Endothelial cell of umbilical vein (primary cell): ENCODE results near the gene ITGA11. TPM values are rescaled to one million over a fixed set of nuclear protein-coding genes. Genes with fewer than 3 reads are reported as not detected.

Experiments
- BruUV-seq: library from RNA; stranded (reverse); fragments of 400-500 nt; replicated peaks from 2 replicates; lab custom pipeline; 2021; lab: Mats Ljungman, UMichigan
- CTCF ChIA-PET: fragments of 300-600, 350-600 bp; sonication (Branson Sonifier 250); formaldehyde crosslinking; loops from one replicate; lab custom pipeline; 2021; ENCODE audit warnings: antibody characterized with exemption, inconsistent platforms; lab: Charles Lee
- POLR2A ChIA-PET: fragments of 300-600, 350-600 bp; sonication (Branson Sonifier 250); formaldehyde crosslinking; loops from one replicate; lab custom pipeline; 2021; ENCODE audit warnings: antibody characterized with exemption, inconsistent platforms; lab: Charles Lee
- DNase-seq: peaks from one replicate; pipeline ENCODE4 v3.0.0-alpha.2; 2011; ENCODE audit warnings: low read depth, low spot score
- FAIRE-seq: peaks from 2 replicates; lab custom pipeline; 2011; peaks lifted over from hg19 to GRCh38; lab: Jason Lieb, UNC
- H2AFZ ChIP-seq: 2 replicates; pipeline ENCODE4 v1.6.0; 2012; ENCODE audit warnings: low read depth, low read length, control low read depth, inconsistent platforms
- H3K27ac ChIP-seq: 2 replicates; pipeline ENCODE4 v1.5.1; 2011; ENCODE audit warnings: low read depth, mild to moderate bottlenecking, control low read depth, low read length, moderate library complexity; ENCODE audit not compliant: insufficient read depth
- H3K27me3 ChIP-seq, 2 experiments: 2 replicates each; pipeline versions ENCODE4 v1.6.0 to v1.6.1; 2011; ENCODE audit warnings: low read length in 2 of 2, mixed read lengths in 1 of 2; ENCODE audit not compliant: control insufficient read depth in 2 of 2, insufficient read depth in 2 of 2
- H3K36me3 ChIP-seq, 2 experiments: 2 replicates in 1 of 2; 3 replicates in 1 of 2; pipeline ENCODE4 v1.5.1; 2011; ENCODE audit warnings: low read length in 2 of 2, mild to moderate bottlenecking in 1 of 2, moderate library complexity in 1 of 2; ENCODE audit not compliant: control insufficient read depth in 2 of 2, insufficient read depth in 2 of 2; ENCODE audit errors: extremely low read depth in 1 of 2
- H3K4me1 ChIP-seq: 3 replicates; pipeline ENCODE4 v1.5.1; 2011; ENCODE audit warnings: mild to moderate bottlenecking, low read length; ENCODE audit not compliant: control insufficient read depth, insufficient read depth; ENCODE audit errors: extremely low read depth
- H3K4me2 ChIP-seq: 2 replicates; pipeline ENCODE4 v1.6.1; 2011; ENCODE audit warnings: low read length, control low read depth, mixed read lengths; ENCODE audit not compliant: insufficient read depth
- H3K4me3 ChIP-seq, 3 experiments: fragments of 200-600 bp in 1 of 3; sonication (generic), shearing (Covaris generic) in 1 of 3; replicated peaks in 1 of 3; 2 replicates each; pipeline ENCODE4 v1.5.1; 2011 to 2016; ENCODE audit warnings: control low read depth in 3 of 3, low read length in 3 of 3, mild to moderate bottlenecking in 2 of 3, inconsistent platforms in 1 of 3, low read depth in 1 of 3, moderate library complexity in 1 of 3; ENCODE audit not compliant: insufficient read depth in 1 of 3
- H3K79me2 ChIP-seq: 2 replicates; pipeline ENCODE4 v1.6.0; 2012; ENCODE audit warnings: low read length, inconsistent platforms; ENCODE audit not compliant: control insufficient read depth, insufficient read depth
- H3K9ac ChIP-seq: replicated peaks from 2 replicates; pipeline ENCODE3; 2011; ENCODE audit warnings: low read length, control low read depth; ENCODE audit not compliant: insufficient read depth; ENCODE audit errors: extremely low read depth
- H3K9me1 ChIP-seq: replicated peaks from 3 replicates; pipeline ENCODE4 v1.6.0; 2011; ENCODE audit warnings: mild to moderate bottlenecking, low read length; ENCODE audit not compliant: control insufficient read depth, insufficient read depth; ENCODE audit errors: extremely low read depth
- H3K9me3 ChIP-seq: replicated peaks from 2 replicates; pipeline ENCODE4 v1.5.1; 2012; ENCODE audit warnings: low read length, inconsistent platforms; ENCODE audit not compliant: control insufficient read depth, insufficient read depth
- H4K20me1 ChIP-seq: replicated peaks from 2 replicates; pipeline ENCODE3; 2011; ENCODE audit warnings: mild to moderate bottlenecking, low read length; ENCODE audit not compliant: control insufficient read depth, insufficient read depth; ENCODE audit errors: extremely low read depth
- EZH2 ChIP-seq: IDR thresholded peaks from 2 replicates; pipeline ENCODE4 v1.6.1; 2012; ENCODE audit warnings: borderline replicate concordance, low read depth, mild to moderate bottlenecking, moderate library complexity, low read length, inconsistent platforms; ENCODE audit not compliant: severe bottlenecking
- FOS ChIP-seq: IDR thresholded peaks from 2 replicates; pipeline ENCODE4 v1.6.1; 2011; ENCODE audit warnings: mild to moderate bottlenecking, low read length, moderate library complexity, borderline replicate concordance; ENCODE audit not compliant: insufficient read depth
- GATA2 ChIP-seq: IDR thresholded peaks from 2 replicates; pipeline ENCODE4 v1.7.0; 2011; ENCODE audit warnings: low read depth, mild to moderate bottlenecking, moderate library complexity, mixed read lengths, low read length; ENCODE audit not compliant: insufficient read length, insufficient read depth
- JUN ChIP-seq: IDR thresholded peaks from 2 replicates; pipeline ENCODE4 v1.6.1; 2011; ENCODE audit warnings: borderline replicate concordance, low read depth; ENCODE audit not compliant: insufficient read length, insufficient read depth
- MAX ChIP-seq: IDR thresholded peaks from 2 replicates; pipeline ENCODE4 v1.6.1; 2011; ENCODE audit not compliant: insufficient read depth, insufficient read length
- MYC ChIP-seq: IDR thresholded peaks from one replicate; pipeline ENCODE4 v1.6.1; 2011; ENCODE audit warnings: mild to moderate bottlenecking, low read depth, low read length
- POLR2A ChIP-seq: IDR thresholded peaks from 2 replicates; pipeline ENCODE4 v1.6.1; 2012; ENCODE audit warnings: low read depth, mild to moderate bottlenecking, control low read depth, low read length
- POLR2AphosphoS5 ChIP-seq: IDR thresholded peaks from 2 replicates; pipeline ENCODE4 v1.6.1; 2012; ENCODE audit warnings: low read depth, mild to moderate bottlenecking, control low read depth, low read length, moderate library complexity; ENCODE audit not compliant: insufficient read depth
- dilution Hi-C: fragments of 300-500 bp; cut with MboI; formaldehyde crosslinking; loops from one replicate; pipeline ENCODE4 v1.15.0; 2019; ENCODE audit warnings: low sequenced_read_pairs; ENCODE audit not compliant: extremely low pct_ligation_motif_present
- intact Hi-C: fragments of 100-400 bp; cut with micrococcal nuclease; formaldehyde crosslinking; loops from one replicate; pipeline ENCODE4 v1.10.0; 2022
- polyA plus RNA-seq, 4 experiments: library from polyadenylated mRNA; depleted of rRNA in 3 of 4; stranded (reverse) in 3 of 4; unstranded in 1 of 4; fragments of >200 nt; gene quantifications; 2 replicates each; pipeline versions ENCODE4 v1.2.1 to v1.2.3, GENCODE V29; 2011 to 2012; ENCODE audit warnings: missing spikeins in 1 of 4
- total RNA-seq: library from RNA; stranded (reverse); gene quantifications from 2 replicates; pipeline ENCODE4 v1.2.3, GENCODE V29; 2021

ITGA11 gene
- total and polyA plus RNA-seq, 2 donors (not counting 3 experiments of a cell fraction or from before 2014, with no cell fraction given) = 0.18 to 1.0 TPM

GRCh38 chr15:68417897-68418296 lies 14.1 kb downstream of the ITGA11 start:
- no peak overlapping the region for H3K4me2 ChIP-seq
- H3K36me3 ChIP-seq = no peaks in the 10 kb centered on the region
- no peaks in the 10 kb centered on the region for H3K79me2 ChIP-seq
- peaks cover 0 to 1% of the 10 kb centered on the region in 2 experiments for H3K27me3 ChIP-seq
- FAIRE-seq = no peak
- no peak for DNase-seq
- H3K4me3 ChIP-seq = no peak overlapping the region
- ChIA-PET POLR2A (no interaction called here), CTCF (interaction anchor here (1.1 kb wide), 1 partner anchor 111 kb away, joined by 4 read pairs; no protein-coding TSS in a partner anchor)
- no peaks in the 10 kb centered on the region for H3K9me3 ChIP-seq
- no TSS peak for BruUV-seq
- H3K4me1 ChIP-seq = no peaks in the 10 kb centered on the region
- H3K9me1 ChIP-seq = no peaks in the 10 kb centered on the region
- H2AFZ ChIP-seq = no peak overlapping the region
- dilution Hi-C loops = no loop called here
- TF ChIP-seq FOS (no peak), GATA2 (no peak), JUN (no peak)
- no peaks in the 10 kb centered on the region for H4K20me1 ChIP-seq
- no peak overlapping the region for H3K9ac ChIP-seq
- intact Hi-C loops = no loop called here
- H3K27ac ChIP-seq = no peak overlapping the region

GRCh38 chr15:68417051-68417450 lies 14.9 kb downstream of the ITGA11 start:
- H3K79me2 ChIP-seq = no peaks in the 10 kb centered on the region
- H4K20me1 ChIP-seq = no peaks in the 10 kb centered on the region
- FAIRE-seq = no peak

More at GRCh38 chr15:68417051-68417450, 14.9 kb downstream of the ITGA11 start:
- TF ChIP-seq JUN (no peak), POLR2AphosphoS5 (no peak), POLR2A (no peak), MAX (no peak), EZH2 (no peak), MYC (no peak), GATA2 (no peak), FOS (no peak)
- no peak for DNase-seq
- Histone ChIP-seq H3K4me3 (no peak overlapping the region), H3K9me3 (no peaks in the 10 kb centered on the region), H3K36me3 (no peaks in the 10 kb centered on the region), H3K27ac (no peak overlapping the region), H3K9me1 (no peaks in the 10 kb centered on the region), H2AFZ (no peak overlapping the region), H3K4me1 (no peaks in the 10 kb centered on the region), H3K9ac (no peak overlapping the region), H3K27me3 (peaks cover 0 to 1% of the 10 kb centered on the region in 2 experiments), H3K4me2 (no peak overlapping the region)
- dilution Hi-C loops = no loop called here
- CTCF ChIA-PET = no interaction called here
- BruUV-seq = no TSS peak
- intact Hi-C loops = no loop called here
- POLR2A ChIA-PET = no interaction called here
